Thyroid gland (tissue), 4 donors: Measurements from ENCODE around the gene IFI27L1.

Experiments used
- CTCF ChIP-seq, 6 experiments: fragments of 200-600 bp in 3 of 6; fragments of 450-650 bp in 3 of 6; sonication (generic) in 3 of 6; IDR thresholded peaks; one replicate each; pipeline ENCODE4 v1.5.1; 2016 to 2019; ENCODE audit warnings: antibody characterized with exemption in 6 of 6, mild to moderate bottlenecking in 2 of 6, inconsistent platforms in 1 of 6, moderate library complexity in 1 of 6
- POLR2A ChIP-seq, 2 donors: fragments of 450-650 bp; IDR thresholded peaks; one replicate each; pipeline ENCODE4 v1.6.1; 2017; ENCODE audit warnings: antibody characterized with exemption in 2 of 2, mild to moderate bottlenecking in 2 of 2, moderate library complexity in 1 of 2

GRCh38 chr14:94037954-94038353 is 43.2 kb upstream of the IFI27L1 start:
- TF ChIP-seq CTCF (IDR thresholded peaks at IDR 0.05) (no peak), POLR2A (IDR thresholded peaks at IDR 0.05) (no peak)
